ENCODE data around the gene NR2F1.

Gene NR2F1

DNA sequence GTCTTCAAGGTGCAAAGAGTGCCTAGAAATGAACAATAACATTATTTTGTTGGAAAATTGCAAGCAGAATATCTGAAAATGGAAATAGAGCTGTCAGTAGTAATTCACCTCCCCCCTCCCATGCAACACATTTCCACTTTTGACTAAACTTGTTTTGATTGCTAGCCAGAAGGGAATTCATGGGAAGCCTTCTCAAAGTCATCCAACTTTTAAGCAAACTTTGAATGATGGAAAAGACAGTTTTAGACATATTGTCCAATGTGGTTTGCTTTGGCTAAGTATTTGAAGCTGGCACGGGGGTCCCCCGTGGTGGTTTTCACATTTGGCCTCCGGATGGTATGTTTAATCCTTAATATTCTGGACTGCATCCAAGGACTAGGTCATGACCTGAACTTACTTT is 7.5 kb downstream of the NR2F1 start:
- no peak overlapping the region for H3K4me3 ChIP-seq (ENCODE audit: low read depth, low read length)

DNA sequence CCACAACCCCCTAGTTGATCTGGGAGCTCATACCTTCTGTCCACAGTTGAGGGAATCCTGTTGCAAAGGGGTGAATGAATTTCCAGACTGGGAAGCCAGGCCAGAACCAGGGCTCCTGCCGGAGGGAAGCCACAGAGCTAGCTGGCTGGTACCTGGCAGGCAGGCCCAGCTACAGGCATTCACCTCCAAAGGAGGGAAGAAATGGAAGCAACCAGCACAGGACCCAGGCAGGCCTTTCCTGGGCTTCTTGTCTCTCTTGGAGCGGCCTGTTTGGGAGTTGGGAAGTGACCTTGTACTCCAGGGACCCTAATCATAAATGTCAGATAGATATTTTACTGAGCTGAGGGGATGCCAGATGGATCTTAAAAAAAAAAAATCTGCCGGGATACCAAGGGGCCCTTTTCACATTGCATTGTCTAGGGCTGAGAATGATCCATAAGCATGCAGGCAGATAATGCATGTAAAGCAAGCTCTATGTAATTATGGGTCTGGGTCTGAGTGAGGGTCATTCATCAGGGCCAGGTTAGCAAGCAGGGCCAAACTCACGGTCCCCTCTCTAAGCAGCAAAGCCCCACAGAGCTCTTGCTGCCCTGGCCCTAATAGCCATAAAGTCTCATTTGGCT is 8.4 kb downstream of the NR2F1 start:
- H3K4me3 ChIP-seq (ENCODE audit: low read depth, low read length) = no peak overlapping the region

DNA sequence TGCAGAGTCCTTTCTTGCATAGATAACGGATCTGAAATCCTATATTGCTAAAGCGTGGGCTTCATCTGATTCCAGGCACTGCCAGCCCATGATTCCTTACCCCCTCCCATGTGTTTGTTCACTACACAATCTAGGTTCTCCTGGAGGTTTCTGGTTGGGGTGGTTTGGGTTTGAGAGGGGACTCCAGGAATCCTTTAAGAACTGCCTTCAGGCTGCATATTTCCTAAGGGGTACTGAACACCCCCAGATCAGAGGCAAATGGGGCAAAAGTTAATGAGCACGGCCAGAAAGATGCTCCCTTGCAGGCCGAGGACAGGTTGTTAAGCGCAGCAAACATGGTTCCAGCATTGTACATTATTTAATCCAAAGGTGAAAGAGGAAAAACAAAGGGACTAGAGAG is 9.9 kb downstream of the NR2F1 start:
- H3K4me3 ChIP-seq (ENCODE audit: low read depth, low read length) = no peak overlapping the region

DNA sequence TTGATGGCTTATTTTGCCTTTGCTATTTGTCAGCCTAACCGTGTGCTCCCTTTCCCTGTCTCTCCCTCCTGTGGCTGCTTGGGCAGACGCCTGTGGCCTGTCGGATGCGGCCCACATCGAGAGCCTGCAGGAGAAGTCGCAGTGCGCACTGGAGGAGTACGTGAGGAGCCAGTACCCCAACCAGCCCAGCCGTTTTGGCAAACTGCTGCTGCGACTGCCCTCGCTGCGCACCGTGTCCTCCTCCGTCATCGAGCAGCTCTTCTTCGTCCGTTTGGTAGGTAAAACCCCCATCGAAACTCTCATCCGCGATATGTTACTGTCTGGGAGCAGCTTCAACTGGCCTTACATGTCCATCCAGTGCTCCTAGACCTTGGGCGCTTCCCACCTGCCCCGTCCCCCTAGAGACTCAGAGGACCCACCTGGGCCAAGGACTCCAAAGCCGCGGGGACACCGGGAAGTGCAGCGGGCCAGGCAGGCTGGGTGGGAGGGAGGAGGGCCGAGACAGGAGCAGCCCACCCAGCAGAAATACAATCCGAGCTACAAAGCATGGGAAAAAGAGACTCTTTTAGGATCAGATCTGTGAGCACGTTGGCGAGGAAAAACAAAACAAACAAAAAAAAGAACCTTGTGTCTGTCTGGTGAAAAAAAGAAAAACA is 10.6 kb downstream of the NR2F1 start:
- H3K4me3 ChIP-seq (ENCODE audit: low read depth, low read length) = no peak overlapping the region

DNA sequence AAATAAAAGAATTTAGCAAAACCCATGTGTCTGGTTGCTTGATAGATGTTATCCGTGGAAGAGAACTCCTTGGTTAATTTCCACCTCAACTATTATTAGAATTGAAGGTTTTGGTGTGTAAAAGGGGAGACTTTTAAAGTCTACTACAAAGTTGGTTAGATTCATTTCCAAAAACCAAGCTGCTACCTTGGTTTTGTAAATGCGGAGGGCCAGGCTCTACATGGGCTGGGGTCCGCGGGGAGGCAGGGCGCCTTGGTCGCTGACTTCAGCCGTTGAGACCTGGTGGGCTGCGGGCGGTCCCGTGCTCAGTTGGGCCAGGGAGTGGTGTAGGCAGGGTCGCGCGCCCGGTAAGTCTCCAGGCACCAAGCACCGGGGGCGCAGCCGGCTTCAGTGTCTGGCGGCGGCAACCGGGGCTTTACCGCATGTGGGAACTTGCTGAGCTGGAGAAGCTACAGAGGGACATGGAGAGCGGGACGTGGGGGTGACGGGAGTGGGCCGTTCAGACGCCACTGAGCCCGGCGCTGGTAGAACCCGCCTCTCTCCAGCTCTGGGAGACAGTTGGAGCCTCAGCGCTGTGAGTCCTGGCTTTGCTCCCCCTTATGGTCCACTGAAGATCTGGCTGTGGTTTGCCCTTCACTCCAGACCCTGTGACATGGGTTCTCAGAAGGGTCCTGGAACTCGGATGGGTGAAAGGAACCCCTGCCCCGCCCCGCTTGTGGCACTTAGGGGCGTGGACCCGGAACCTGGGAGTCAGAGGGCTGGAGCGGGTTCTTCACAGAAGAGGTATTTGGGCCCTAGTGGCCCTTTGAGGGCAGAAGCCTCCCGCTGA is 11.8 kb downstream of the NR2F1 start:
- no peak overlapping the region for H3K4me3 ChIP-seq (ENCODE audit: low read depth, low read length)

DNA sequence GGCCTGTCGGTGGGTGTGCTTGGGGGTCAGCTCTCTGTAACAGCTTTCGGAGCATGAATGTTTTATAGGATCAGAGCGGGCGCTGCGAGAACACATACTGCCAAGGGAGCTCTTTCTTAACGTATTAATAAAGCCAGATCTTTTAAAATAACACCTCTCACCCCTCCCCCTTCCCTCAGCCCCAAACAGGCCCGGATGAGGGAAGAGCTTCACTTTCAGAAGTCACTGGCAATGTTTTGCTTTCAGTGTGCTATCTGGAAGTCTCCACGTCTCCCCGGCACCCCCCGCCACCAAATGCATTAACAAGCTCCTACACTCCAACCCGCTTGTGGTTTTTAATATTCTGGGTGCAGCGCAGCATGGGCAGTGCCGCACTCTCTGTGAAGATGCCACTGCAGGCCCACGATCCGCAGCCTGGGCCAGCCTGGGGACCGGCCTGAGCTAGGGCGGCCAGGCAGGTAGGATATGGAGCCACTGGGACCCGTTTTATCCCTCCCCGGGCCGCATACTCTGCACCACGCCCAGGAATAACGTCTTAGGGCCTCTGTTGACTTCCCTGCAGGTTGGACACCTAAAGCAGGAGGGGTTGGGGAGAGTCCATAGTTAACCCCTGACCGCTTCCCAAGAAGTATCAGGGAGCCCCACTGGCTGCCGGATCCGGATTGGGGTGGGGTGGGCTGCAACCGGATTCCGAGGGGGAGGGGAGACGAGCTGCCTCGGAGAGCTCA is 12.6 kb downstream of the NR2F1 start:
- no peak overlapping the region for H3K4me3 ChIP-seq (ENCODE audit: low read depth, low read length)

DNA sequence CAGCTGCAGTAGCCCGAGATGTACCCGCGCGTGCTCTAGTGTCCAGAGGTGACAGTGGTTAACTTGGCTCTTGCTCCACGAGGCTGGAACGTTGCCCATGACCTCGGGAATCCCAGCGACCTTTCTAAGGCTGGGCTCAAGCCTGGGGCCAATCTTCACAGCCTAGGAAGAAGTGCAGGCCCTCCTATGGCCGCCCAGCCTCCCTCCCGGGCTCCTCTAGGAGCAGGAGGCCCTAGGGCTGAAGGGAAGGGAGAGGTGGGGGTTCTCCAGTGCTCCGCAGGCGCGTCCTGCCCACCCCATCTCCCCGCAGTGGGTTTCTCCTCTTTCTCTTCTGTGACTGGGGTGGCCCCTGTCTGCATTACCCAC is 13.3 kb downstream of the NR2F1 start:
- no peak overlapping the region for H3K4me3 ChIP-seq (ENCODE audit: low read depth, low read length)

DNA sequence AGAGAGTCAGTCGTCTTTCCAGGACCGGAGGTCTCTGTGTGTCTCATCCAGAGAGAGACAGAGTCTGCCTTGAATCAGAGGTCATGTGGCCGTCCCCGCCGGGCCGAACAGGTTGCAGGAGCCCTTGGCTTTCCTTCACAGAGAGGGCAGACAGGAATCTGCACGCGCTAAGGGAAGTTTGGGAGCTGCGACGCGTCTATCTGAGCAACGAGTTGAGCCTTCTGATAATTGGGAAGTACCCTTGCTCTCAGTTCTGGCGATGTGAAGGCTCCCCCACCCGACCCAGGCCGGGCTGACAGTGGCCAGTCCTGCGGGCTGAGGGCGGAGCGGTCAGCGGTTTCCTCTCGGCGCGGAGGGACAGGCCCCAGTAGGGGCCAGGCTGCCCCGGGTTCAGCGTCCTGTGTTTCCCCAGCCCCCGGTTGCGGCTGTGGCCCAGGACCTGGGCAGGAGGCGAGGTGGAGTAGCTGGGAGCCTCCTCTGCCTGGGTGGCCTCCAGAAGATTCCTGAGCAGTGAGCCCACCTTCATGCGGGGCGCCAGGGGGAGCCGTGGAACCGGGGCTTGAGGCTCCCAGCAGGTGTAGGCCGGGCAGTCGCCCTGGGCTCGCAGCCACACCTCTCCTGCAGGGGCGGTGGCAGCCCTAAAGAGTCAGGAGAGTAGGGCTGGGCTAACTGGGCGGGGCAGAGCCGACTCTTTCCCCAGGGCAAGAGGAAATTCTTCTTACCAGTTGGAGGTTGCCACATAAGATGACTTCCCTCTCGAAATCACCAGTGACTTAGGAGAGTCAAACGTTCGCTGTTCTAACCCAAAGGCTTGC is 13.9 kb downstream of the NR2F1 start:
- H3K4me3 ChIP-seq (ENCODE audit: low read depth, low read length) = no peak overlapping the region

DNA sequence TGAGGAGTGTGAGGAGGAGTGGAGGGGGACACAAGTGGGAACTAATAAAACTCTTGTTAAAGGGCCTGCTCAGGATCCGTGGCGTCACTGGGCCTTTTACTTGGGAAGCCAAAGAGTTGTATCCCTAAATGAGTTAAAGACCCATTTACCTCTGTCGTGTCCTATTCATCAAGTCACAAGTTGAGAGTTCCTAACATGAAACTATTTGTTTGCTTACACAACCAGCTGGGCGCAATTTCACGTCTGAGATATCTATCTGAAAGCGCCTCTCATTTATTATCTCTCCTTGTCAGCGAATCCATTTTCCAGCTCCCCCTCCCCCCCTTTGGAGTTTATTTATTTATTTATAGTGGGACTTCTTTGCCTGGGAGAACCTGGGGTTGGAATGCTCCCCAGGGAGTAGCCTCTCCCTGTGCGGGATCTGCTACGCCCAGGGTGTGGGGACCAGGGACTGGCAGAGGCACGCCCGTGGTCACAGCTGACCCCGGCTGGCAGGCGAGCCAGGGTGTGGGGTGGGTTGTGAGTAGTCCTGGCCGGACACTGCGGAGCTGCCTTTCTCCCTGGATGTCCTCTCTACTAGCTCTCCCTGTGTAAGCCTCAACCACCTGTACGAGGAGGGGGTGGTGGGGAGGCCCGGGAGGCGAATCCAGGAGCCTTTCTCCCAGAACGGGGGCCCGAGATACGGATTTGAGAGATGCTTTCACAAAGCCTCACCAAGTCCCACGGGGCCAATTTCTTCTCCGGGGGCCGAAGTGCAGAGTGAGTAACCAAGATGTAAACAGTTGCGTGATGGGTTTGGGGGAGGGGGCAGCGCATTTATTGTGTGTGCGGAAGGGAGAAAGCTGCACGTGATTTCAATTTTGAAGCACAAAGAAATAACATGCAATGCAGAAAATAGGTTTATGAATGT is 15.3 kb downstream of the NR2F1 start:
- no peak overlapping the region for H3K4me3 ChIP-seq (ENCODE audit: low read depth, low read length)

DNA sequence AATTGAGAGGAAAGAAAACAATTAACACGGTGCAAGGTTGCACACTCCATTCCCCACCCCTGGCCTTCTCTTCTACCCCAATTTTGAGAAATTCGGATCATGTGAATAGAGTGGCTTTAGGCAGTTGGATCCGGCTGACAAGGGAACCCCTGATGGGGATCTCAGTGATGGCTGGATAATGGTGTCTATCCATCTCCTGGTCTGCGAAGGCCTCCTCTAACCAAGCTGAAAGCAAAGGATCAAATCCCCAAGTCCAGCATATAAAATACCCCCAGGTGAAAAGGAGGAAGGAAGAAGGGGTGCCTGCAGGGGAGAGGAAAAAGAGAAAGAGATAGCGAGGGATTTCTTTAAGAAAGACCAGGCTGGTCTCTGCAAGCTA is 16.0 kb downstream of the NR2F1 start:
- no peak overlapping the region for H3K4me3 ChIP-seq (ENCODE audit: low read depth, low read length)

DNA sequence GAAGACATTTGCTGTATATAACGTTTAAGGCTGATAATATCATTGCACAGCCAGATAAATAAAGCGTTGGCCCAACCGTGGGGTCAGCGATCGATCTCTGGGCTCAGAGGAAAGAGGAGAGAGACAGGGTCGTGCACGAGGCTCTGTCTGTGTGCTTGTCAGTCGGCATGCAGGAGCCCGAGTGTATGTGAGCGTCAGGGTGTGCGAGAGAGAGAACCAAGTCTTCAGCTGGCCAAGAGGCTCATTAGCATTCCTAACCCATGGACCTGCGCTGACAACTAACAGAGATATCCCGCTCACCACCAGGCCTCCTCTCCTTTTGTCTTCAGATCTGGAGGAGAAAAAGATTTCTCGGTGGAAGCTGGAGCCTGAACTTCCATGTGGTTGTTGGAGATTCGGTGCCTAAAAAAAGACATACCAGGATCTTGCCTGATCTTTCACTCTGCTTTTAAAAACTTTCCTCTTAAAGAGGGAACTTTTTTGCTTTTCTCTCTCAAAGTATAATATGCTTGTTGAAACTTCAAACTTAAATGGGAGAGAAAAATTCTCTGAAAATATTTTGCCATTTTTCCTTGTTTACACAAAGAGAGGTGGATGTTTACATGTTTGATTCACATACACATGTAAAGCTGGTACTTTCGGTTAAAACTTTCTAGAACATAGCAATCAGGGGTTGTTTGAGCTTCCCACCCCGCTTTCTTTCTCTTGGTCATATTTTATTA is 16.5 kb downstream of the NR2F1 start:
- H3K4me3 ChIP-seq (ENCODE audit: low read depth, low read length) = no peak overlapping the region

DNA sequence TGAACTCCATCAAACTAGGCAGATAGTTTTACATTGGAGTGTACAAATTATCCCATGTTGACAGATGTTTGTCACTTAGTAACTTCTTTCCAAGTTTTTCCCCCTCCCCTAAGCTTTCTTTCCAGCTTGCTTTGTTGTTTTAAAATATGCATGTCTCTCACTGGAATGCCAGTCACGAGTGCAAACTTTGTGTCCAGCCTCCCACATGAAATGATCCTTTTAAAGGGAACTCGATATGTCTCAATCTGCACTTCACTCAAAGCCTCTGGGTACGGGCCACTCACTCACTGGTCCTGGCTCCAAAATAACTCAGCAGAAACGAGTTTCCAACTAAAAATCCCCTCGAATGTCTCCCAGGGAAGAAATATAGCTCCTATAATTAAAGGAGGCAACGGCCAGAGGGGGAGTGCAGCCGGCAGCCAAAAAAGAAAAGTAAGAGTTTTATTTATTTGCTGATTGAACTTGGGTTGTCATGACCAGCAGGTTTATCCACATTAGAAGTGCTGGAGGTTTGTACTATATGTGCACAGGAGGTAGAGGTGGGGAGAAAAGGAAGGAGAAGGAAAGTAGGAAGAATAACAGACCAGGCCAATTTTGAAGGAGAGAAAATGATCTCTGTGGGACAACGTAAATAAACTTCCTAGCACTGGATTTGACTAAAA is 17.5 kb downstream of the NR2F1 start:
- no peak overlapping the region for H3K4me3 ChIP-seq (ENCODE audit: low read depth, low read length)

DNA sequence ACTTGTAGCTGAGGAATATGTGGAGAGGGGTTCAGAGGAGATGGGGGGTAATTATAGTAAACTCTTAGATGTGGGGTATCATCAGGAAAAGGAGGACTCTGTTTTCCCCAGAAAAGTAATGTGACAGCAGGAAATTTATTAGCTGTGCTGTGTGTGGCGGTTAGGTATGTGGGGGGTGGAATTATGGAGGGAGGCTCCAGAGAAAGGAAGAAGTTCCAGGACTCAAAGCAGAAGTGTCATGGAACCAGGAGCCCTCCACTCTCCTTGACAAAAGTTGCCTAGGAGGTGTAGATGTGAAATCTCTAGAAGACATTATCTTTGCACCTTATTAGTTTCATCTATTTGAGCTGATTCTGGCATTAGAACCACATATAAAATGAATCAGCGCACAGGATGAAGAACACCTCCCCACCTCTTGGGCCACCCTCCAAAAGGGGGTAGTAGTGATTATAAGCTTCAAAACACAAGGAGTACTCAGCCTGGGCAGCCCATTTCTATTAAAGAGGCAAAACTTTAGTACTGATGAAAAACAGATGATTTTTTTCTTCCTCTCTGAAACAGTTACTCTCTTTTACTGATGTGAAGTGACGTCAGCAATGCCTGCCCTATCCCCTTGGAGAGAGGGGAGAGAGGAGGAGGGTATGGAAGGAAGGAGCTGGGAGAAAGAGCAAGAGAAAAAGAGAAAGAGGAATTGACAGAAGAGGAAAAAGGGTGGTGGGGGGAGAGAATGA is 18.2 kb downstream of the NR2F1 start:
- H3K4me3 ChIP-seq (ENCODE audit: low read depth, low read length) = no peak overlapping the region

DNA sequence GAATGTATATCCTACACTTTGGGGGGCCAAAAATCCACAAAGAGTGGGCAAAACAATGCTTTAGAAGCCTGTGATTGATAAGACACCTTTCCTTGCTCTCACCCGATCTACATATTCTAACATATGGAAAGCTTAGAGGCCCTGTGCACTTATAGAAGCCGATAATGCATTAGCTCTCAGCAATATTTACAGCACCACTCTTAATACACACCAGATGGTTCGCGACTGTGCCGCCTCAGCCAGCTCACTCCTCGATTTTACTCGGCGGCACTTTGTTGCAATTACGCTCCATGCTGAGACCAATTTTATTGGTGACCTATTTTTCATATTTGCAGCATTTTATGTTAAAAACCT is 18.8 kb downstream of the NR2F1 start:
- no peak overlapping the region for H3K4me3 ChIP-seq (ENCODE audit: low read depth, low read length)

DNA sequence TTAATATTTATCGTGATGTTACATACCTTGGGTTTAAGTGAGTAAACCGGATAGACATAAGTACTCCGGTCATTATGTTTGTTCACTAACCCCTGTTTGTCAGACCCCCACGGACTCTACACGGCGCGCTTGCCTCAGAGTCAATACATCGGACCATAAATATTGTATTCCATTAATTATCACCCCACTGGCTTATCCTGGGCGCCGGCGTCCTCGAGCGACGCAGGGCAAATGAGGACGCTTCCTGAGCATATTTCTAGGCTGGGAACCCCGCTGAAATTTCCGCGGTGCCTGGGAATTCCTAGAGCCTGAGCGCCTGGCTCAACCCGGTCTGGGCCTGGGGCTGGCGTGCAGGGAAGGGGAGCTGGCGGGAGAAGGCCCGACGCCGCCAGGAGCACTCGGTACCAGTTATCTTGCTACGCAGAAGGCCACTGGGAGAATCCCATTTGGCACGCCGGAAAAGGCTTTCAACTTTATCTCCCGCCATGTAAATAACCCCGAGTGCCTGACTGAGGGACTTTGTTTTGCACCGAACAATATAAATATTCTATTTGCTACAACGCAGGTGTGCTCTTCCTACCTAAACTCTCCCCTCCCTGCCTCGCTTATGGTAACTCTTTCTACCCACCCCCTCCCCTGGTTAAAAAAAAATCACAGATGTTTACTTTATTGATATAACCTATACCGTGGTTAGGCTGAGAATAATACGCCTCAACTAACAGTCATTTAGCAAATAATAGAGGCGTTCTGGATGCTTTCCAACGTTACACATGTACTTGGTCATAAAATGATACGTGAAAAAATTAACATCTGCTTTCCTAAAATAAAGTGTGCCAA is 19.4 kb downstream of the NR2F1 start:
- H3K4me3 ChIP-seq (ENCODE audit: low read depth, low read length) = no peak overlapping the region

DNA sequence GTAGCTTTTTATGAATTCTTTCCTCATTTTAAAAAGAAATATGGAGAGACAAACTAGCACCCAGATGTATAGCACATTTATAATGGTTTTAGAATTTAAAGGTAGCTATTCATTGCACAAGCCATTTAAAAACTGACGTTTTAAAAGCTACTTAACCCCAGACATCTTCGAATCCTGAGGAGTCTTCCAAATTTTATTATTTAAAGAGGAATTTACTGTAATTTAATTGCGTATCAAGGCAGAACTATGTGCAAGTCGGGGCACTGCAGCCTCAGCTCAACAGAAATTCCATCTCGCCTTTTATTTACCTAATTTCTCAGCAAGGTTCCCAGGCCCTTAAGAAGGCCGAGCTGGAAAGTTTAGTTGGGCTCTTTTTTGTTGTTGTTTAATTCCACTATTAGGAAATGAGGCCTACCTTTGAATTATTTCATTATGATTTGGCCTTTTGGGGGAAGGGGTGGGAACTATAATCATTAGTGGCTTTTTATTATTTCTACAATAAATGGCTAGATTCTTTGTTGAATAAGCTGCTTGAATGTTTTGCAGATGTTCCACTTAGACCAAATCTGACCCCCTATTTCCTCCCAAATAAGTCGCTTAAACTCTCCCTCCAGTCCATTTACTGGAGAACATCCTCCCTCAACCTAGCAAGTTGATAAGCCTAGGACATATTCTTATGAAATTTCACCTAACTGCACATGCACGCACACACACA is 20.2 kb downstream of the NR2F1 start:
- H3K4me3 ChIP-seq (ENCODE audit: low read depth, low read length) = no peak overlapping the region
